Panc1 (cell line): ENCODE results near the gene SLIT3. TPM values are rescaled to one million over a fixed set of nuclear protein-coding genes. Genes with fewer than 3 reads are reported as not detected.

Experiments used
- ATAC-seq: fragments of 200-7000 bp; cut with Tn5 transposase; 2 replicates; pipeline ENCODE4 v1.9.1; 2020; ENCODE audit warnings: mild to moderate bottlenecking, moderate library complexity
- BruUV-seq: library from RNA; stranded (reverse); fragments of 400-500 nt; replicated peaks from 2 replicates; lab custom pipeline; 2021; lab: Mats Ljungman, UMichigan
- CTCF ChIA-PET: fragments of 300-600 bp; sonication (Branson Sonifier 250); formaldehyde crosslinking; loops from one replicate; lab custom pipeline; 2022; ENCODE audit warnings: antibody characterized with exemption; lab: Charles Lee
- POLR2A ChIA-PET: fragments of 300-600 bp; sonication (Branson Sonifier 250); formaldehyde crosslinking; loops from one replicate; lab custom pipeline; 2022; ENCODE audit warnings: antibody characterized with exemption; lab: Charles Lee
- DNase-seq: peaks from one replicate; pipeline ENCODE4 v3.0.0-alpha.2; 2010; ENCODE audit warnings: low read depth, low spot score
- H3K27ac ChIP-seq: 2 replicates; pipeline ENCODE4 v1.5.1; 2011; ENCODE audit warnings: mild to moderate bottlenecking, low read length, inconsistent platforms
- H3K27me3 ChIP-seq: fragments of 200-500 bp; sonication (Bioruptor generic); 2 replicates; pipeline ENCODE4 v1.6.0; 2014; ENCODE audit warnings: low read length, inconsistent platforms; ENCODE audit not compliant: control insufficient read depth, insufficient read depth
- H3K36me3 ChIP-seq: fragments of 200-500 bp; sonication (Bioruptor generic); 2 replicates; pipeline ENCODE4 v1.5.1; 2014; ENCODE audit warnings: inconsistent platforms, mild to moderate bottlenecking, low read length, moderate library complexity; ENCODE audit not compliant: control insufficient read depth, insufficient read depth
- H3K4me1 ChIP-seq: 2 replicates; pipeline ENCODE4 v1.5.1; 2011; ENCODE audit warnings: inconsistent platforms, mild to moderate bottlenecking, low read length, moderate library complexity; ENCODE audit not compliant: control insufficient read depth, insufficient read depth
- H3K4me3 ChIP-seq, 2 experiments: 2 replicates each; pipeline ENCODE4 v1.5.1; 2011 to 2012; ENCODE audit warnings: low read depth in 2 of 2, low read length in 2 of 2, mild to moderate bottlenecking in 2 of 2, inconsistent platforms in 1 of 2, moderate library complexity in 1 of 2
- H3K9me3 ChIP-seq: fragments of 200-500 bp; sonication (Bioruptor generic); 2 replicates; pipeline ENCODE4 v1.5.1; 2014; ENCODE audit warnings: low read depth, mild to moderate bottlenecking, inconsistent platforms, low read length, moderate library complexity; ENCODE audit not compliant: control insufficient read depth, insufficient read depth
- POLR2AphosphoS5 ChIP-seq: IDR thresholded peaks from 2 replicates; pipeline ENCODE4 v1.6.1; 2012; ENCODE audit warnings: mild to moderate bottlenecking, low read depth, low read length, moderate library complexity
- SIN3A ChIP-seq: IDR thresholded peaks from 2 replicates; pipeline ENCODE4 v1.6.1; 2012; ENCODE audit warnings: low read depth, mild to moderate bottlenecking, low read length, moderate library complexity, borderline replicate concordance; ENCODE audit not compliant: insufficient read depth
- TCF7L2 ChIP-seq: IDR thresholded peaks from 2 replicates; pipeline ENCODE4 v1.6.1; 2011; ENCODE audit warnings: mild to moderate bottlenecking, low read depth, low read length, inconsistent platforms
- in situ Hi-C: cut with HindIII; loops from 2 replicates; pipeline ENCODE4 v1.10.0; 2016; ENCODE audit warnings: low sequenced_read_pairs, low pct_unique_long_range_greater_than_20kb
- intact Hi-C: fragments of 100-400 bp; cut with micrococcal nuclease; formaldehyde crosslinking; loops from one replicate; pipeline ENCODE4 v1.10.0; 2022; ENCODE audit not compliant: unreplicated experiment
- total RNA-seq: library from RNA; stranded (reverse); gene quantifications from one replicate; pipeline ENCODE4 v1.2.1, GENCODE V29; 2021; ENCODE audit not compliant: unreplicated experiment
- TF ChIP-seq, protein P1 (sequence below): fragments of 450-650 bp; IDR thresholded peaks from 2 replicates; pipeline ENCODE4 v1.5.1; 2017; ENCODE audit warnings: mild to moderate bottlenecking
- TF ChIP-seq, protein P2 (sequence below), 2 experiments: IDR thresholded peaks; 2 replicates each; pipeline ENCODE4 v1.6.1; 2011 to 2012; ENCODE audit warnings: low read depth in 2 of 2, control low read depth in 1 of 2, low read length in 1 of 2, mild to moderate bottlenecking in 1 of 2, moderate library complexity in 1 of 2; ENCODE audit not compliant: insufficient read depth in 1 of 2

Gene SLIT3
- total RNA-seq, 1 experiment from 2014 or later, result 26.4 TPM

DNA sequence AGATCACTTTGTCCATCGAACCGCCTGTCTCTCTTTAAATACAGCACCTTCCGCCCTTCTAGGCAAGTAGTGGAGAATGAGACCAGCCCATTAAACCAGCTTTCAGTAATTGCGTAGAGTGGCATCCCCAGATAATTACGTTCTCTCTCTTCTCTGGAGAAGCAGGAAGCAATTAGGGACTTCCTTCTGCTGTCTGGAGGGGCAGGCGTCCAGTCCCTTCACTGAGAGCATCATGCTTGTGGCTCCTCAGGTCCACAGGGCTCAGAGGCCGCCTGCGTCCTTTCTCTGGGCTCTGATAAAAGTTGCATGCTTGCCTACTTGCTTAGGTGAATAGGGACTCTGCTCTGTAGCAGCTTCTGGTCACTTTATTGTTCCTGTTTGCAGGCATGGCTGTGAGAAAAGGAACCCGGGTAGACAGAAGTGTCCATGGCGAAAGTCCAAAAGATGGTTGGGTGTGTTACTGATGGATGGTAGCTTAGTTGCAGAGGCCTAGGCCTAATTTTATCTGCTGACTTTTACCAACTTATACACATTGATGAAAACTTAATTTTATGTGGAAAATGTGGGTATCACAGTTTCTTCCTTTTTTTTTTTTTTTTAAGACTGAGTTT is 422.7 kb downstream of the SLIT3 start:
- no peaks in the 10 kb centered on the region for H3K4me1 ChIP-seq
- CTCF ChIA-PET, result no interaction called here
- H3K9me3 ChIP-seq, result no peaks in the 10 kb centered on the region
- TF ChIP-seq POLR2AphosphoS5, result no peak
- TF ChIP-seq, protein P1, sequence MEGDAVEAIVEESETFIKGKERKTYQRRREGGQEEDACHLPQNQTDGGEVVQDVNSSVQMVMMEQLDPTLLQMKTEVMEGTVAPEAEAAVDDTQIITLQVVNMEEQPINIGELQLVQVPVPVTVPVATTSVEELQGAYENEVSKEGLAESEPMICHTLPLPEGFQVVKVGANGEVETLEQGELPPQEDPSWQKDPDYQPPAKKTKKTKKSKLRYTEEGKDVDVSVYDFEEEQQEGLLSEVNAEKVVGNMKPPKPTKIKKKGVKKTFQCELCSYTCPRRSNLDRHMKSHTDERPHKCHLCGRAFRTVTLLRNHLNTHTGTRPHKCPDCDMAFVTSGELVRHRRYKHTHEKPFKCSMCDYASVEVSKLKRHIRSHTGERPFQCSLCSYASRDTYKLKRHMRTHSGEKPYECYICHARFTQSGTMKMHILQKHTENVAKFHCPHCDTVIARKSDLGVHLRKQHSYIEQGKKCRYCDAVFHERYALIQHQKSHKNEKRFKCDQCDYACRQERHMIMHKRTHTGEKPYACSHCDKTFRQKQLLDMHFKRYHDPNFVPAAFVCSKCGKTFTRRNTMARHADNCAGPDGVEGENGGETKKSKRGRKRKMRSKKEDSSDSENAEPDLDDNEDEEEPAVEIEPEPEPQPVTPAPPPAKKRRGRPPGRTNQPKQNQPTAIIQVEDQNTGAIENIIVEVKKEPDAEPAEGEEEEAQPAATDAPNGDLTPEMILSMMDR, result no peak
- TF ChIP-seq, protein P2, sequence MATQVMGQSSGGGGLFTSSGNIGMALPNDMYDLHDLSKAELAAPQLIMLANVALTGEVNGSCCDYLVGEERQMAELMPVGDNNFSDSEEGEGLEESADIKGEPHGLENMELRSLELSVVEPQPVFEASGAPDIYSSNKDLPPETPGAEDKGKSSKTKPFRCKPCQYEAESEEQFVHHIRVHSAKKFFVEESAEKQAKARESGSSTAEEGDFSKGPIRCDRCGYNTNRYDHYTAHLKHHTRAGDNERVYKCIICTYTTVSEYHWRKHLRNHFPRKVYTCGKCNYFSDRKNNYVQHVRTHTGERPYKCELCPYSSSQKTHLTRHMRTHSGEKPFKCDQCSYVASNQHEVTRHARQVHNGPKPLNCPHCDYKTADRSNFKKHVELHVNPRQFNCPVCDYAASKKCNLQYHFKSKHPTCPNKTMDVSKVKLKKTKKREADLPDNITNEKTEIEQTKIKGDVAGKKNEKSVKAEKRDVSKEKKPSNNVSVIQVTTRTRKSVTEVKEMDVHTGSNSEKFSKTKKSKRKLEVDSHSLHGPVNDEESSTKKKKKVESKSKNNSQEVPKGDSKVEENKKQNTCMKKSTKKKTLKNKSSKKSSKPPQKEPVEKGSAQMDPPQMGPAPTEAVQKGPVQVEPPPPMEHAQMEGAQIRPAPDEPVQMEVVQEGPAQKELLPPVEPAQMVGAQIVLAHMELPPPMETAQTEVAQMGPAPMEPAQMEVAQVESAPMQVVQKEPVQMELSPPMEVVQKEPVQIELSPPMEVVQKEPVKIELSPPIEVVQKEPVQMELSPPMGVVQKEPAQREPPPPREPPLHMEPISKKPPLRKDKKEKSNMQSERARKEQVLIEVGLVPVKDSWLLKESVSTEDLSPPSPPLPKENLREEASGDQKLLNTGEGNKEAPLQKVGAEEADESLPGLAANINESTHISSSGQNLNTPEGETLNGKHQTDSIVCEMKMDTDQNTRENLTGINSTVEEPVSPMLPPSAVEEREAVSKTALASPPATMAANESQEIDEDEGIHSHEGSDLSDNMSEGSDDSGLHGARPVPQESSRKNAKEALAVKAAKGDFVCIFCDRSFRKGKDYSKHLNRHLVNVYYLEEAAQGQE (IDR thresholded peaks at IDR 0.05; ENCODE audit: insufficient read depth in 1 of 2, low read depth in 2 of 2, low read length in 1 of 2), result no peak
- no peak for TF ChIP-seq SIN3A
- no peak for TF ChIP-seq TCF7L2
- peaks cover 2% of the 10 kb centered on the region; the same call in 1 of the 2 replicates for H3K27me3 ChIP-seq
- DNase-seq, result no peak
- ATAC-seq, result no peak
- H3K4me3 ChIP-seq, result no peak overlapping the region
- no peak overlapping the region for H3K27ac ChIP-seq
- no peaks in the 10 kb centered on the region for H3K36me3 ChIP-seq
- intact Hi-C loops, result no loop called here
- BruUV-seq, result no TSS peak
- in situ Hi-C loops, result no loop called here
- POLR2A ChIA-PET, result interaction anchor here (0.7 kb wide), 1 partner anchor 40 kb away, joined by 6 read pairs; no protein-coding TSS in a partner anchor

DNA sequence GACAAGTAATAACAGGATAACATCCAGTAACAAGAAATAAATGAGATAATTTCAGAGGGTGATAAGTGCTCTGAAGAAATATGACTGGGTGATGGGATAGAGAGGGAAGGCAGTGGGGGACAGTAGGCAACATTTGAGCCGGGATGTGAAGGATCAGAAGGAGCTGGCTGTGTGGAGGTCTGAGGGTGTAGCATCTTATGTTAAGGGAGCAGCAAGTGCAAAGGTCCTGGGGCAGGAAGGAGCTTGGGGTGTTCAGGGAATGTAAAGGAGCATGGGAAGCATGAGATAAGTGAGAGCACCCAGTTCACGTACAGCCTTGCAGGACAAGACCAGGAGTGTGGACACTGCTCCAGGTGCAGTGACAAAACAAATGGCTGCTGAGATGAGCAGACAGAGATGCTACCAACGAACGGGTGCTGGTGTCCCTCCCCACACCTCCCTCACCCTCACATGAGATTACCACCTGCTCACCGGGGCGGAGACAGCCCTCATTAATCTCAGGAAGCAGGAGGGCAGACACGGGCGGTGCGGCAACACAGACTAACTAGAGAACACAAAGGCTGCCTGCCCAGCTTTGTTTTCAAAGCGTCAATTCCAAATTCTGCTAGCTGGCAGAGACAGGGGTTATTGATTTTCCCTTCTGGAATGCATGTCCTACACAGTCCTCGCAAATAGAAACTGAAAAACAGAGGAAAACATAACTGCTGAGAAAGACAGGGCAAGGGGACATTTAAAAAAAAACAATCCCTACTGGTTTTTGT is 423.6 kb downstream of the SLIT3 start:
- intact Hi-C loops (no loop called here), in situ Hi-C loops (no loop called here)
- POLR2A ChIA-PET, result no interaction called here
- Histone ChIP-seq H3K4me1 (no peaks in the 10 kb centered on the region), H3K4me3 (no peak overlapping the region), H3K9me3 (no peaks in the 10 kb centered on the region), H3K27me3 (peaks cover 2% of the 10 kb centered on the region; the same call in 1 of the 2 replicates), H3K36me3 (no peaks in the 10 kb centered on the region), H3K27ac (no peak overlapping the region)
- BruUV-seq, result no TSS peak
- no peak for TF ChIP-seq POLR2AphosphoS5
- TF ChIP-seq, protein P2 (IDR thresholded peaks at IDR 0.05; ENCODE audit: insufficient read depth in 1 of 2, low read depth in 2 of 2, low read length in 1 of 2), result no peak
- no peak for TF ChIP-seq TCF7L2
- TF ChIP-seq, protein P1, result no peak
- TF ChIP-seq SIN3A, result no peak
- CTCF ChIA-PET, result no interaction called here
- ATAC-seq, result no peak
- DNase-seq, result no peak
